BE2C (cell line): ENCODE results near the gene TMPRSS9.
"Not testable (repeated sequence)": the region's sequence is repeated elsewhere in the genome, so short reads cannot be mapped to it uniquely, and the experiment has no call there.

ENCODE experiments used
- DNase-seq: peaks from one replicate; pipeline ENCODE4 v3.0.0-alpha.2; 2020
- H3K27me3 ChIP-seq: fragments of 250-450 bp; sonication (Bioruptor Pico); 2 replicates; pipeline ENCODE4 v1.5.1; 2020; ENCODE audit warnings: mild to moderate bottlenecking
- H3K36me3 ChIP-seq: fragments of 250-450 bp; sonication (Bioruptor Pico); 2 replicates; pipeline ENCODE4 v1.5.1; 2020; ENCODE audit warnings: mild to moderate bottlenecking
- H3K4me1 ChIP-seq: fragments of 250-450 bp; sonication (Bioruptor Pico); 2 replicates; pipeline ENCODE4 v1.5.1; 2020
- H3K4me3 ChIP-seq: 2 replicates; pipeline ENCODE4 v1.5.1; 2011; ENCODE audit warnings: low read depth, low read length
- H3K9me3 ChIP-seq: fragments of 250-450 bp; sonication (Bioruptor Pico); 2 replicates; pipeline ENCODE4 v1.5.1; 2020
- TF ChIP-seq, protein P1 (sequence below): IDR thresholded peaks from 2 replicates; pipeline ENCODE4 v1.5.1; 2012; ENCODE audit warnings: mild to moderate bottlenecking, low read depth, low read length

Gene TMPRSS9

GRCh38 chr19:2345794-2346663 is 14.0 kb upstream of the TMPRSS9 start:
- DNase-seq: peak; percentile 78
- no peaks in the 10 kb centered on the region for H3K9me3 ChIP-seq
- TF ChIP-seq, protein P1, sequence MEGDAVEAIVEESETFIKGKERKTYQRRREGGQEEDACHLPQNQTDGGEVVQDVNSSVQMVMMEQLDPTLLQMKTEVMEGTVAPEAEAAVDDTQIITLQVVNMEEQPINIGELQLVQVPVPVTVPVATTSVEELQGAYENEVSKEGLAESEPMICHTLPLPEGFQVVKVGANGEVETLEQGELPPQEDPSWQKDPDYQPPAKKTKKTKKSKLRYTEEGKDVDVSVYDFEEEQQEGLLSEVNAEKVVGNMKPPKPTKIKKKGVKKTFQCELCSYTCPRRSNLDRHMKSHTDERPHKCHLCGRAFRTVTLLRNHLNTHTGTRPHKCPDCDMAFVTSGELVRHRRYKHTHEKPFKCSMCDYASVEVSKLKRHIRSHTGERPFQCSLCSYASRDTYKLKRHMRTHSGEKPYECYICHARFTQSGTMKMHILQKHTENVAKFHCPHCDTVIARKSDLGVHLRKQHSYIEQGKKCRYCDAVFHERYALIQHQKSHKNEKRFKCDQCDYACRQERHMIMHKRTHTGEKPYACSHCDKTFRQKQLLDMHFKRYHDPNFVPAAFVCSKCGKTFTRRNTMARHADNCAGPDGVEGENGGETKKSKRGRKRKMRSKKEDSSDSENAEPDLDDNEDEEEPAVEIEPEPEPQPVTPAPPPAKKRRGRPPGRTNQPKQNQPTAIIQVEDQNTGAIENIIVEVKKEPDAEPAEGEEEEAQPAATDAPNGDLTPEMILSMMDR: no peak
- peaks cover 39% of the 10 kb centered on the region for H3K36me3 ChIP-seq
- no peak overlapping the region for H3K4me3 ChIP-seq
- H3K27me3 ChIP-seq: no peaks in the 10 kb centered on the region
- peaks cover 11% of the 10 kb centered on the region for H3K4me1 ChIP-seq

DNA sequence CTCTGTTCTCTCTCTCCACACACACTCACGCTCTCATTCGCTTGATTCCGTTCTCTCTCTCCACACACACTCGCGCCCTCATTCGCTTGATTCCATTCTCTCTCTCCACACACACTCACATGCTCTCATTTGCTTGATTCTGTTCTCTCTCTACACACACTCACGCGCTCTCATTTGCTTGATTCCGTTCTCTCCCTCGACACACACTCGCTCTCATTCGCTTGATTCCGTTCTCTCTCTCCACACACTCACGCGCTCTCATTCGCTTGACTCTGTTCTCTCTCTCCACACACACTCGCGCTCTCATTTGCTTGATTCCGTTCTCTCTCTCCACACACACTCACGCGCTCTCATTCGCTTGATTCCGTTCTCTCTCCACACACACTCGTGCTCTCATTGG is 10.2 kb upstream of the TMPRSS9 start:
- H3K27me3 ChIP-seq, H3K9me3 ChIP-seq, H3K4me1 ChIP-seq, DNase-seq, H3K4me3 ChIP-seq: not testable (repeated sequence)
- peaks cover 31% of the 10 kb centered on the region for H3K36me3 ChIP-seq

GRCh38 chr19:2350656-2351055 is 9.4 kb upstream of the TMPRSS9 start:
- peaks cover 7% of the 10 kb centered on the region; the same call in 1 of the 2 replicates for H3K4me1 ChIP-seq
- no peak for DNase-seq
- no peaks in the 10 kb centered on the region for H3K9me3 ChIP-seq
- no peaks in the 10 kb centered on the region for H3K27me3 ChIP-seq
- H3K4me3 ChIP-seq: no peak overlapping the region
- TF ChIP-seq, protein P1: no peak
- H3K36me3 ChIP-seq: peaks cover 26% of the 10 kb centered on the region

GRCh38 chr19:2351591-2351990 is 8.5 kb upstream of the TMPRSS9 start:
- H3K36me3 ChIP-seq: peaks cover 21% of the 10 kb centered on the region
- DNase-seq: no peak
- no peak overlapping the region for H3K4me3 ChIP-seq
- no peaks in the 10 kb centered on the region for H3K27me3 ChIP-seq
- no peaks in the 10 kb centered on the region; the same call in 1 of the 2 replicates for H3K4me1 ChIP-seq
- no peaks in the 10 kb centered on the region for H3K9me3 ChIP-seq
- TF ChIP-seq, protein P1: no peak

- Histone ChIP-seq H3K4me3 (no peak overlapping the region), H3K9me3 (no peaks in the 10 kb centered on the region), H3K27me3 (no peaks in the 10 kb centered on the region), H3K4me1 (no peaks in the 10 kb centered on the region), H3K36me3 (peaks cover 19% of the 10 kb centered on the region)
- no peak for DNase-seq
- TF ChIP-seq, protein P1: no peak
Measured at GRCh38 chr19:2352121-2352520, 7.9 kb upstream of the TMPRSS9 start.

DNA sequence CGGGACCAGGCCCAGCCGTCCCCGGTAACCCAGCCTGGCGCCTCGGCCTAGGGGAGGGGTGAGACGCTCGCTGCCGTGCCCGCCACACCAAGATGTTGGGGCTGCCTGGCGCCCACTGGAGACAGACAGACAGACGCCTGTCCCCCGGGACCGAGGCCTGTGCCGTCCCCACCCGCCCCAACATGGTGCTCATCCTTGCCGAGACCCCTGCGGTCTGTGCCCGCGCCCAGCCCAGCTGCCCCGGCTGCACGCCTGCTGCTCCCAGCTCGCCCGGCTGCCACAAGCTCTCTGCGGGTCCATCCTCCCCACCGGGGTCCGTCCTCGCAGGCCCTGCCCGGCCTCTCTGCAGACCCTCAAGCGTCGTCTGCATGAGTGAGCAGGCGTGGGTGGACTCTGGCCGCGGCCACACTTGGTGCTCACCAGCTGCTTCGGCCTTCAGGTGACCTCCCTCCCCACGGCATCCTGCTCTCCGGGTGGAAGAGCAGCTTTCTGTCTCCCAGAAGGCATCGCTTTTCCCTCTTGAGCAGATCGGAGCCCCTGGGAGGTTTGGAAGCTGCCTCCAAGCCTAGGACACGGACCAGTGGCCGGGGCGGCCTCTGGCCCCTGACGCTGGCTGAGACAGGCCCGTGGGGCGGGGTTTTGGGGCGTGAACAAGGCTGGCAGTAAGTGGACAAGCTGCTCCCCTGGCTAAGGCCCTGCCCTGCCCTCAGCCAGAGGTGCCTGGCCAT is 6.7 kb upstream of the TMPRSS9 start:
- Histone ChIP-seq H3K27me3 (peaks cover 3% of the 10 kb centered on the region), H3K4me3 (no peak overlapping the region), H3K36me3 (peaks cover 19% of the 10 kb centered on the region), H3K9me3 (no peaks in the 10 kb centered on the region), H3K4me1 (no peaks in the 10 kb centered on the region)
- TF ChIP-seq, protein P1: no peak
- DNase-seq: peak; percentile 16
